ENCODE data around the gene ANKRD13C. TPM values are rescaled to one million over a fixed set of nuclear protein-coding genes. Genes with fewer than 3 reads are reported as not detected.

Gene ANKRD13C
- total and polyA plus RNA-seq, 2 donors (not counting 1 experiment from before 2014, with no cell fraction given) = 19.4 to 30.2 TPM

DNA sequence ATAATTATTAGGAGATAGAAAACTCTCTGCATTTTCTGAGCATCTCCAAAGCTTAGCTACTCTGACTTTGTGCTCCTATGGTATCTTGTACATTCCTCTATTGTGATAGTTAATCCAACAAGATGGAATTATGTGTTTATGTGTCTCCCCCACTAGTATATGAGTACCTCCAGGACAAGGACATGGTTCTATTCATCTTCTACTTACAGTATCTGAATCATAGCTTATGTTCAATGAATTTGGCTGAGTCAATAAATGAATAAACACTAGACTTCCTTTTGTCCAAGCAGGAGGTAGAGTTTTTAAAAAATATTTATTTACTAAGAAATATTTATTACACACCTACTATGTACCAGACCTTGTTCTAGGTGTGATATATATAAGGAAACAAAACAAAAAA, 38.1 kb upstream of the ANKRD13C start:
- TF ChIP-seq, protein P1, sequence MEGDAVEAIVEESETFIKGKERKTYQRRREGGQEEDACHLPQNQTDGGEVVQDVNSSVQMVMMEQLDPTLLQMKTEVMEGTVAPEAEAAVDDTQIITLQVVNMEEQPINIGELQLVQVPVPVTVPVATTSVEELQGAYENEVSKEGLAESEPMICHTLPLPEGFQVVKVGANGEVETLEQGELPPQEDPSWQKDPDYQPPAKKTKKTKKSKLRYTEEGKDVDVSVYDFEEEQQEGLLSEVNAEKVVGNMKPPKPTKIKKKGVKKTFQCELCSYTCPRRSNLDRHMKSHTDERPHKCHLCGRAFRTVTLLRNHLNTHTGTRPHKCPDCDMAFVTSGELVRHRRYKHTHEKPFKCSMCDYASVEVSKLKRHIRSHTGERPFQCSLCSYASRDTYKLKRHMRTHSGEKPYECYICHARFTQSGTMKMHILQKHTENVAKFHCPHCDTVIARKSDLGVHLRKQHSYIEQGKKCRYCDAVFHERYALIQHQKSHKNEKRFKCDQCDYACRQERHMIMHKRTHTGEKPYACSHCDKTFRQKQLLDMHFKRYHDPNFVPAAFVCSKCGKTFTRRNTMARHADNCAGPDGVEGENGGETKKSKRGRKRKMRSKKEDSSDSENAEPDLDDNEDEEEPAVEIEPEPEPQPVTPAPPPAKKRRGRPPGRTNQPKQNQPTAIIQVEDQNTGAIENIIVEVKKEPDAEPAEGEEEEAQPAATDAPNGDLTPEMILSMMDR (conservative IDR thresholded peaks at IDR 0.05 in 1 of 2, IDR thresholded peaks at IDR 0.05 in 1 of 2; ENCODE audit: low read depth in 1 of 2, low read length in 2 of 2) = no peak
- no peak for TF ChIP-seq EZH2 (IDR thresholded peaks at IDR 0.05; ENCODE audit: low read length, missing control alignments)
- no peak overlapping the region for H3K4me3 ChIP-seq (replicated peaks in 1 of 4; ENCODE audit: control extremely low read depth in 1 of 4, insufficient read depth in 1 of 4, low read depth in 3 of 4, low read length in 4 of 4)
- H3K27me3 ChIP-seq (ENCODE audit: control insufficient read depth, insufficient read depth, low read length) = no peaks in the 10 kb centered on the region
- H4K20me1 ChIP-seq (ENCODE audit: control insufficient read depth, extremely low read depth, insufficient read depth, low read length) = no peaks in the 10 kb centered on the region
- no peaks in the 10 kb centered on the region for H3K79me2 ChIP-seq (ENCODE audit: control insufficient read depth, insufficient read depth, low read length)
- H3K9me3 ChIP-seq (ENCODE audit: control insufficient read depth, insufficient read depth, low read depth, low read length) = no peaks in the 10 kb centered on the region
- H3K36me3 ChIP-seq (ENCODE audit: control insufficient read depth, insufficient read depth, low read length) = no peaks in the 10 kb centered on the region
- H3K4me2 ChIP-seq (ENCODE audit: extremely low read depth, insufficient read depth, low read length) = no peak overlapping the region
- no peak overlapping the region for H3K9ac ChIP-seq (ENCODE audit: insufficient read depth, low read length)
- H3K4me1 ChIP-seq (ENCODE audit: control insufficient read depth, extremely low read depth, insufficient read depth, low read length) = no peaks in the 10 kb centered on the region
- H2AFZ ChIP-seq (ENCODE audit: low read length) = no peak overlapping the region
- DNase-seq (ENCODE audit: low read depth in 2 of 2) = no peak
- no peak overlapping the region for H3K27ac ChIP-seq (ENCODE audit: insufficient read depth, low read length)

DNA sequence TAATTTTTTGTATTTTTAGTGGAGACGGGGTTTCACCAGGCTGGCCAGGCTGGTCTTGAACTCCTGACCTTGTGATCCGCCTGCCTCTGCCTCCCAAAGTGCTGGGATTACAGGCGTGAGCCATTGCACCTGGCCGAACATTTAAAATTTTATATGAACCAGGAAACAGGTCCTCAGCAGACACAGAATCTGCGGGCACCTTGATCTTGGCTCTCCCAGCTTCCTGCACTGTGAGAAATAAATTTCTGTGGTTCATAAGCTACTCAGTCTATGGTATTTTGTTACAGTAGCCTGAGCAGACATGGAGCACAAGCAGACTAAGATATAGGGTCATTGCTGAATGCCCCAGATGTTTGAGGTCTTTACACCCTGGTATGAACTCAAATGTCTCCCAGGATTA, 33.0 kb upstream of the ANKRD13C start:
- Histone ChIP-seq H3K4me1 (ENCODE audit: control insufficient read depth, extremely low read depth, insufficient read depth, low read length) (no peaks in the 10 kb centered on the region), H3K27ac (ENCODE audit: insufficient read depth, low read length) (no peak overlapping the region), H3K9ac (ENCODE audit: insufficient read depth, low read length) (no peak overlapping the region), H3K27me3 (ENCODE audit: control insufficient read depth, insufficient read depth, low read length) (no peaks in the 10 kb centered on the region), H3K9me3 (ENCODE audit: control insufficient read depth, insufficient read depth, low read depth, low read length) (no peaks in the 10 kb centered on the region), H2AFZ (ENCODE audit: low read length) (no peak overlapping the region), H4K20me1 (ENCODE audit: control insufficient read depth, extremely low read depth, insufficient read depth, low read length) (no peaks in the 10 kb centered on the region), H3K4me3 (replicated peaks in 1 of 4; ENCODE audit: control extremely low read depth in 1 of 4, insufficient read depth in 1 of 4, low read depth in 3 of 4, low read length in 4 of 4) (no peak overlapping the region), H3K36me3 (ENCODE audit: control insufficient read depth, insufficient read depth, low read length) (no peaks in the 10 kb centered on the region), H3K4me2 (ENCODE audit: extremely low read depth, insufficient read depth, low read length) (no peak overlapping the region), H3K79me2 (ENCODE audit: control insufficient read depth, insufficient read depth, low read length) (no peaks in the 10 kb centered on the region)
- no peak for TF ChIP-seq EZH2 (IDR thresholded peaks at IDR 0.05; ENCODE audit: low read length, missing control alignments)
- TF ChIP-seq, protein P1 (conservative IDR thresholded peaks at IDR 0.05 in 1 of 2, IDR thresholded peaks at IDR 0.05 in 1 of 2; ENCODE audit: low read depth in 1 of 2, low read length in 2 of 2) = no peak
- DNase-seq (ENCODE audit: low read depth in 2 of 2) = no peak

DNA sequence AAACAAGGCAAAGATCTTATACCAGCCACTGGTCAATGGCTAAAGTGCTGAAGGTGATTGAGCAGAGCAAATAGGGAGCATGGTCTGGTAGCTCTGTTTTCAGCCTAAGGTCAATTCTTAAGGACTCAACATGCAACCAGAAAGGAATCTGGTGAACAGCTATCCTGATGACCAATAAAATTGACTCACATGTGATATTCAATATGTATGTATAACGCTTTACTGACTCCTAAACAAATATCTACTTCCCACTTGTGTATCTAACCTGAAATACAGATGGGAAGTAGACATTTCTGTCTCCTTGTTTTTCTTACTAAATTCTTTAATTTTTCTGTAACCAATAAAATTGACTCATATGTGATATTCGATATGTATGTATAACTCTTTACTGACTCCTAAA, 31.6 kb upstream of the ANKRD13C start:
- no peak for DNase-seq (ENCODE audit: low read depth in 2 of 2)
- Histone ChIP-seq H3K4me2 (ENCODE audit: extremely low read depth, insufficient read depth, low read length) (no peak overlapping the region), H3K79me2 (ENCODE audit: control insufficient read depth, insufficient read depth, low read length) (no peaks in the 10 kb centered on the region), H3K27ac (ENCODE audit: insufficient read depth, low read length) (no peak overlapping the region), H3K9me3 (ENCODE audit: control insufficient read depth, insufficient read depth, low read depth, low read length) (no peaks in the 10 kb centered on the region), H3K27me3 (ENCODE audit: control insufficient read depth, insufficient read depth, low read length) (no peaks in the 10 kb centered on the region), H4K20me1 (ENCODE audit: control insufficient read depth, extremely low read depth, insufficient read depth, low read length) (no peaks in the 10 kb centered on the region), H3K36me3 (ENCODE audit: control insufficient read depth, insufficient read depth, low read length) (no peaks in the 10 kb centered on the region), H3K9ac (ENCODE audit: insufficient read depth, low read length) (no peak overlapping the region), H3K4me1 (ENCODE audit: control insufficient read depth, extremely low read depth, insufficient read depth, low read length) (no peaks in the 10 kb centered on the region), H3K4me3 (replicated peaks in 1 of 4; ENCODE audit: control extremely low read depth in 1 of 4, insufficient read depth in 1 of 4, low read depth in 3 of 4, low read length in 4 of 4) (no peak overlapping the region), H2AFZ (ENCODE audit: low read length) (no peak overlapping the region)
- TF ChIP-seq EZH2 (IDR thresholded peaks at IDR 0.05; ENCODE audit: low read length, missing control alignments) = no peak
- TF ChIP-seq, protein P1 (conservative IDR thresholded peaks at IDR 0.05 in 1 of 2, IDR thresholded peaks at IDR 0.05 in 1 of 2; ENCODE audit: low read depth in 1 of 2, low read length in 2 of 2) = no peak

Data from fibroblast of lung (primary cell).